Right lobe of liver (tissue), 4 donors: ENCODE results near the gene CRAMP1.

Experiments used
- POLR2A ChIP-seq: fragments of 450-650 bp; IDR thresholded peaks from one replicate; pipeline ENCODE4 v1.6.1; 2017; ENCODE audit warnings: antibody characterized with exemption, mild to moderate bottlenecking
- TF ChIP-seq, protein P1 (sequence below), 4 donors: fragments of 200-600 bp in 3 of 4; fragments of 450-650 bp in 1 of 4; IDR thresholded peaks; one replicate each; pipeline versions ENCODE4 v1.5.1 to v1.8.0; 2016 to 2022; ENCODE audit warnings: antibody characterized with exemption in 4 of 4, mild to moderate bottlenecking in 2 of 4
- donor health status: DM: no; HTN: no; CAD: no.
- donor health status: DM: no; HTN: no; CAD: no.
- donor health status: DM: no; HTN: yes; CAD: no.

DNA sequence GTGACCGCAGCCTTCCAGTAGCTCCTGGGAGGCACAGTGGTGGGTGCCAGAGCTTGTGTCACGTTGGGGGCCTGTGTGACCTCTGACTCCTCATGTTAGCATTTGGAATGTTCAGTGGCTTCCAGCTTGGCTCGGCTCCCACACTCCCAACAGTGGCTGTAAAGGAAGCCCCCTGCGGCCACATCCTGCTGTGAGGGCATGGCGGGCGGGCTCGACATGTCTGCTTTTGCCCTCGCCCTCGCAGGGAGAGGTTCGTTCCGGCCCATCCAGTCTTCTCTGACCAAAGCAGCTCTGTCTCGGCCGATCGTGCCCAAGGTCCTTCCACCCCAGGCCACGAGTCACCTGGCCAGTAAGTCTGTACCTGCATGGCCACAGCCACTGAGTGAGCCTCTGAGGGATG is 53.7 kb downstream of the CRAMP1 start:
- TF ChIP-seq, protein P1, sequence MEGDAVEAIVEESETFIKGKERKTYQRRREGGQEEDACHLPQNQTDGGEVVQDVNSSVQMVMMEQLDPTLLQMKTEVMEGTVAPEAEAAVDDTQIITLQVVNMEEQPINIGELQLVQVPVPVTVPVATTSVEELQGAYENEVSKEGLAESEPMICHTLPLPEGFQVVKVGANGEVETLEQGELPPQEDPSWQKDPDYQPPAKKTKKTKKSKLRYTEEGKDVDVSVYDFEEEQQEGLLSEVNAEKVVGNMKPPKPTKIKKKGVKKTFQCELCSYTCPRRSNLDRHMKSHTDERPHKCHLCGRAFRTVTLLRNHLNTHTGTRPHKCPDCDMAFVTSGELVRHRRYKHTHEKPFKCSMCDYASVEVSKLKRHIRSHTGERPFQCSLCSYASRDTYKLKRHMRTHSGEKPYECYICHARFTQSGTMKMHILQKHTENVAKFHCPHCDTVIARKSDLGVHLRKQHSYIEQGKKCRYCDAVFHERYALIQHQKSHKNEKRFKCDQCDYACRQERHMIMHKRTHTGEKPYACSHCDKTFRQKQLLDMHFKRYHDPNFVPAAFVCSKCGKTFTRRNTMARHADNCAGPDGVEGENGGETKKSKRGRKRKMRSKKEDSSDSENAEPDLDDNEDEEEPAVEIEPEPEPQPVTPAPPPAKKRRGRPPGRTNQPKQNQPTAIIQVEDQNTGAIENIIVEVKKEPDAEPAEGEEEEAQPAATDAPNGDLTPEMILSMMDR (IDR thresholded peaks at IDR 0.05) = no peak
- no peak for TF ChIP-seq POLR2A
